ENCODE measurements around the gene TRABD2A.
"Not testable (repeated sequence)": the region's sequence is repeated elsewhere in the genome, so short reads cannot be mapped to it uniquely, and the experiment has no call there.

The TRABD2A gene

GRCh38 chr2:84778911-84779690, 101.8 kb downstream of the TRABD2A start:
- no peak for DNase-seq (ENCODE audit: low spot score)

- DNase-seq (ENCODE audit: low spot score) = no peak
Measured at GRCh38 chr2:84776011-84776410, 104.9 kb downstream of the TRABD2A start.

- DNase-seq (ENCODE audit: low spot score) = not testable (repeated sequence)
Measured at GRCh38 chr2:84773562-84773961, 107.3 kb downstream of the TRABD2A start.
